ENCODE results near the gene MROH7.

The MROH7 gene

DNA sequence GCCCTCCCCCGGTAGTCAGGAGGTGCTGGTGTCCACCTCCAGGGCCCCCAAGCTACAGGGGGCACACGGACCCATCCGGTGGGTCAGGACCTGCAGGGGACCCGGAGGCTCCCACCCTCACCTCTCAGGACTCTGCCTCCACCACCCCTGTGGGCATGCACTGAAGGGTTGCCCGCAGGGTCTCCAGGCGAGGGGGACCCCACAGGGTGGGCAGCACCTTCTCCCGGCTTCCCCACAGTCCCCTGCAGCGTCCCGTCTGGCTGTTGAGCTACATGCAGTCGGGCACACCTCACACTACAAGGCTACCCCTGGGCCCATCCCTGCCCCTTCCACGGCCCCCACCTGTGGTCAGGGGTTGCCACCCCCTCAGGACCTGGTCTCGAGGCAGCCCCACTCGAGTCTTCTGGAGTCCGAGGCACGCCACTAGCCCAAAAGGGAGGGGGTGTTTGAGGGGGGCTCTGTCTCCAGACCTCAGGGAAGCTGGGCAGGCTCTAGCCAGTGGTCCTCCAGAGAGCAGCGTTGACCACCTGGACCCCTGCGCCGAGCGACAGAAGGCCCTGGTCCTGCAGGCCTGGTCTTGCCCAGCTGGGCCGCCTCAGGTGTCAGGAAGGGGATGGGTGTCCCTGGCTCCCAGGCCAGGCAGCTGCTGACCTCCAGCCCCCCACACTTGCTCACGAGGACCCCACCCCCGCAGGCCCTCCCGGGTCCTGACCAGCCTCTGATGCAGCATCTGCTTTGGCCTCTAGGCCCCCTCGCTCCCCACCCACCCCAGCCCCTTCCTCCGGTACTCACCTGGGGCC, 113.1 kb downstream of the MROH7 start:
- TF ChIP-seq, protein P1, sequence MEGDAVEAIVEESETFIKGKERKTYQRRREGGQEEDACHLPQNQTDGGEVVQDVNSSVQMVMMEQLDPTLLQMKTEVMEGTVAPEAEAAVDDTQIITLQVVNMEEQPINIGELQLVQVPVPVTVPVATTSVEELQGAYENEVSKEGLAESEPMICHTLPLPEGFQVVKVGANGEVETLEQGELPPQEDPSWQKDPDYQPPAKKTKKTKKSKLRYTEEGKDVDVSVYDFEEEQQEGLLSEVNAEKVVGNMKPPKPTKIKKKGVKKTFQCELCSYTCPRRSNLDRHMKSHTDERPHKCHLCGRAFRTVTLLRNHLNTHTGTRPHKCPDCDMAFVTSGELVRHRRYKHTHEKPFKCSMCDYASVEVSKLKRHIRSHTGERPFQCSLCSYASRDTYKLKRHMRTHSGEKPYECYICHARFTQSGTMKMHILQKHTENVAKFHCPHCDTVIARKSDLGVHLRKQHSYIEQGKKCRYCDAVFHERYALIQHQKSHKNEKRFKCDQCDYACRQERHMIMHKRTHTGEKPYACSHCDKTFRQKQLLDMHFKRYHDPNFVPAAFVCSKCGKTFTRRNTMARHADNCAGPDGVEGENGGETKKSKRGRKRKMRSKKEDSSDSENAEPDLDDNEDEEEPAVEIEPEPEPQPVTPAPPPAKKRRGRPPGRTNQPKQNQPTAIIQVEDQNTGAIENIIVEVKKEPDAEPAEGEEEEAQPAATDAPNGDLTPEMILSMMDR (IDR thresholded peaks at IDR 0.05; ENCODE audit: low read depth, low read length, missing control alignments) = no peak
- no peak for DNase-seq (ENCODE audit: low read depth)
- in situ Hi-C loops (cut with HindIII; ENCODE audit: low sequenced_read_pairs) = no loop called here
- no peak overlapping the region for H3K4me3 ChIP-seq (ENCODE audit: low read depth, low read length)

DNA sequence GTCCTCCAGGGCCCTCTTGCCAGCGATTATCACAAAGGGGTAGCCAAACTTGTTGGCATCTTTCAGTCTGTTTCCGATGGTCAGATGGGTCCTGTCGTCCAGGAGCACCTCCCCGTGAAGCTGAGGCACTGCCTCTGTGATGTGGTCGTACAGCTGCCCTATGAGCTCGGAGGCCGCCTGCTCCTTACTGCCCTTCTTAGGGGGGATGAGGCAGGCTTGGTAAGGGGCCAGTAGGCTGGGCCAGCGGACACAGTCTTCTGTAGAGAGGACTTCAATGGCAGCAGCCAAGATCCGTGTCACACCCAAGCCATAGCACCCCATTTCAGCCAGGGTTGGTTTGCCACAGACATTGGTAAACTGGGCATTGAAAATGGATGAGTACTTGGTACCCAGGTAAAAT, 116.2 kb downstream of the MROH7 start:
- in situ Hi-C loops (cut with HindIII; ENCODE audit: low sequenced_read_pairs) = no loop called here
- TF ChIP-seq, protein P1 (IDR thresholded peaks at IDR 0.05; ENCODE audit: low read depth, low read length, missing control alignments) = no peak
- DNase-seq (ENCODE audit: low read depth) = no peak
- no peak overlapping the region for H3K4me3 ChIP-seq (ENCODE audit: low read depth, low read length)

- TF ChIP-seq, protein P1 (IDR thresholded peaks at IDR 0.05; ENCODE audit: low read depth, low read length, missing control alignments) = no peak
- in situ Hi-C loops (cut with HindIII; ENCODE audit: low sequenced_read_pairs) = no loop called here
- no peak for DNase-seq (ENCODE audit: low read depth)
- no peak overlapping the region for H3K4me3 ChIP-seq (ENCODE audit: low read depth, low read length)
These were observed 117.2 kb downstream of the MROH7 start for GRCh38 chr1:54758678-54759348.
